K562 (cell line): ENCODE data around the gene AKT1S1. TPM values are rescaled to one million over a fixed set of nuclear protein-coding genes. Genes with fewer than 3 reads are reported as not detected.
A peak's percentile ranks its signal among the peaks of the same experiment; 100 is the strongest.

ENCODE experiments used
- BHLHE40 ChIP-seq: IDR thresholded peaks from 2 replicates; pipeline ENCODE4 v1.6.1; 2011; ENCODE audit warnings: low read length, improper control_type of control experiment
- CBFA2T2 ChIP-seq: fragments of 450-650 bp; conservative IDR thresholded peaks from 2 replicates; pipeline ENCODE4 v1.6.1; 2017; ENCODE audit warnings: mild to moderate bottlenecking
- CBFA2T3 ChIP-seq: fragments of 450-650 bp; IDR thresholded peaks from 2 replicates; pipeline ENCODE4 v1.6.1; 2017
- CBX3 ChIP-seq, 2 experiments: IDR thresholded peaks; 1 replicate in 1 of 2; 2 replicates in 1 of 2; pipeline ENCODE4 v1.6.1; 2012; ENCODE audit warnings: inconsistent platforms in 2 of 2, low read length in 2 of 2, borderline replicate concordance in 1 of 2, control low read depth in 1 of 2
- CTBP1 ChIP-seq: fragments of 450-650 bp; IDR thresholded peaks from 2 replicates; pipeline ENCODE4 v1.6.1; 2016; ENCODE audit warnings: borderline replicate concordance
- CXXC5 ChIP-seq: fragments of 250-450 bp; sonication (Bioruptor Pico); IDR thresholded peaks from 2 replicates; pipeline ENCODE4 v1.8.0; 2022; ENCODE audit warnings: inconsistent platforms, mild to moderate bottlenecking, moderate library complexity
- FOSL1 ChIP-seq: fragments of 200-800 bp; sonication (Bioruptor generic); conservative IDR thresholded peaks from 2 replicates; pipeline ENCODE4 v1.6.1; 2016; ENCODE audit warnings: missing genetic modification characterization, missing compliant biosample characterization
- FOXP1 ChIP-seq: sonication (generic); formaldehyde crosslinking; IDR thresholded peaks from 2 replicates; pipeline ENCODE4 v1.8.0; 2022; ENCODE audit warnings: mild to moderate bottlenecking, missing genetic modification reagents
- GATA2 ChIP-seq: sonication (generic); formaldehyde crosslinking; IDR thresholded peaks from 2 replicates; pipeline ENCODE4 v1.4.0; 2020; ENCODE audit warnings: mild to moderate bottlenecking, missing genetic modification reagents
- GTF2F1 ChIP-seq: IDR thresholded peaks from 2 replicates; pipeline ENCODE4 v1.6.1; 2011; ENCODE audit warnings: low read depth, low read length, improper control_type of control experiment
- HMBOX1 ChIP-seq: sonication (generic); IDR thresholded peaks from 2 replicates; pipeline ENCODE4 v1.6.1; 2016
- MAX ChIP-seq: sonication (generic); formaldehyde crosslinking; IDR thresholded peaks from 2 replicates; pipeline ENCODE4 v1.9.0; 2022; ENCODE audit warnings: mild to moderate bottlenecking, missing genetic modification reagents
- MTA3 ChIP-seq: fragments of 450-650 bp; formaldehyde crosslinking; IDR thresholded peaks from 2 replicates; pipeline ENCODE4 v1.6.1; 2017; ENCODE audit warnings: mild to moderate bottlenecking, borderline replicate concordance
- MXI1 ChIP-seq: IDR thresholded peaks from 2 replicates; pipeline ENCODE4 v1.6.1; 2011; ENCODE audit warnings: low read depth, mild to moderate bottlenecking, improper control_type of control experiment, low read length
- NFE2 ChIP-seq: IDR thresholded peaks from 2 replicates; pipeline ENCODE4 v1.6.1; 2014; ENCODE audit warnings: antibody characterized with exemption, low read depth
- NFIC ChIP-seq: fragments of 450-650 bp; IDR thresholded peaks from 2 replicates; pipeline ENCODE4 v1.6.1; 2017; ENCODE audit warnings: mild to moderate bottlenecking, inconsistent platforms
- POLR2AphosphoS2 ChIP-seq: IDR thresholded peaks from 2 replicates; pipeline ENCODE4 v1.6.1; 2012; ENCODE audit warnings: low read length, improper control_type of control experiment
- RFX1 ChIP-seq: fragments of 450-650 bp; IDR thresholded peaks from 2 replicates; pipeline ENCODE4 v1.6.1; 2016; ENCODE audit warnings: mild to moderate bottlenecking, moderate library complexity
- SMARCE1 ChIP-seq: fragments of 450-650 bp; IDR thresholded peaks from 2 replicates; pipeline ENCODE4 v1.7.1; 2016; ENCODE audit warnings: mild to moderate bottlenecking
- TAF7 ChIP-seq: fragments of 450-650 bp; IDR thresholded peaks from 2 replicates; pipeline ENCODE4 v1.6.1; 2016; ENCODE audit warnings: missing genetic modification characterization, missing compliant biosample characterization
- TEAD4 ChIP-seq, 2 experiments: sonication (generic) in 1 of 2; formaldehyde crosslinking in 1 of 2; IDR thresholded peaks; 2 replicates each; pipeline versions ENCODE4 v1.6.1 to v1.8.0; 2012 to 2022; ENCODE audit warnings: borderline replicate concordance in 1 of 2, inconsistent platforms in 1 of 2, low read length in 1 of 2, mild to moderate bottlenecking in 1 of 2, missing genetic modification reagents in 1 of 2
- TFE3 ChIP-seq: fragments of 450-650 bp; formaldehyde crosslinking; IDR thresholded peaks from 2 replicates; pipeline ENCODE4 v1.4.0; 2020; ENCODE audit warnings: mild to moderate bottlenecking, mixed read lengths
- ZHX1 ChIP-seq: fragments of 150-350 bp; conservative IDR thresholded peaks from 2 replicates; pipeline ENCODE4 v1.6.1; 2014; ENCODE audit warnings: low read length
- ZNF511 ChIP-seq: sonication (generic); formaldehyde crosslinking; IDR thresholded peaks from 2 replicates; pipeline ENCODE4 v1.8.0; 2022; ENCODE audit warnings: mild to moderate bottlenecking, missing genetic modification reagents
- ZNF57 ChIP-seq: fragments of 450-650 bp; formaldehyde crosslinking; IDR thresholded peaks from 2 replicates; pipeline ENCODE4 v1.4.0; 2020; ENCODE audit warnings: mild to moderate bottlenecking, moderate library complexity
- ZNF644 ChIP-seq: fragments of 200-800 bp; sonication (Bioruptor generic); IDR thresholded peaks from 2 replicates; pipeline ENCODE4 v1.6.1; 2016; ENCODE audit warnings: low read depth, missing genetic modification characterization, missing compliant biosample characterization
- polyA plus RNA-seq, 8 experiments: library from polyadenylated mRNA; depleted of rRNA in 4 of 8; stranded (reverse) in 5 of 8; unstranded in 3 of 8; fragments of >200 nt; fragmentation: Nextera tagmentation in 2 of 8; fragmentation: Illumina TruSeq in 1 of 8; extraction: Ambion mirVana in 2 of 8; extraction: Trizol in 1 of 8; gene quantifications; 2 replicates each; pipeline versions ENCODE4 v1.2.1 to v1.2.3, GENCODE V29; 2011 to 2014; ENCODE audit warnings: inconsistent platforms in 1 of 8, missing spikeins in 1 of 8
- total RNA-seq, 7 experiments: library from RNA; depleted of rRNA in 6 of 7; stranded (reverse); fragments of >200 nt in 6 of 7; fragmentation: Illumina TruSeq in 2 of 7; extraction: Trizol in 2 of 7; gene quantifications; 2 replicates each; pipeline versions ENCODE4 v1.2.1 to v1.2.3, GENCODE V29; 2011 to 2021; ENCODE audit warnings: low replicate concordance in 1 of 7

Gene AKT1S1
- total and polyA plus RNA-seq, 9 of the 15 experiments (the other 6 are each of a cell fraction or from before 2014, with no cell fraction given) = 1.2 to 50.3 (median 17.1) TPM

- TF ChIP-seq CXXC5 (CRISPR knock-in tag) (0 out of 2 replicates have a peak, but pooled peaks have one; percentile 19), TFE3 (CRISPR knock-in tag) (no peak), CBX3 (IDR thresholded peaks at IDR 0.05; ENCODE audit: borderline replicate concordance in 1 of 2, low read length in 2 of 2) (no peak), TEAD4 (IDR thresholded peaks at IDR 0.05; ENCODE audit: low read length) (peak; percentile 52; the same call in 1 of the 2 replicates), TEAD4 (CRISPR knock-in tag; IDR thresholded peaks at IDR 0.05; ENCODE audit: borderline replicate concordance) (no peak), ZNF511 (CRISPR knock-in tag) (no peak), SMARCE1 (no peak), CTBP1 (0 out of 2 replicates have a peak, but pooled peaks have one; percentile 10), RFX1 (peak; percentile 91), ZNF644 (no peak), NFIC (0 out of 2 replicates have a peak, but pooled peaks have one; percentile 7), FOXP1 (no peak), MTA3 (0 out of 2 replicates have a peak, but pooled peaks have one; percentile 18), NFE2 (no peak), FOSL1 (tag) (no peak), CBFA2T2 (peak; percentile 65), MAX (CRISPR knock-in tag) (no peak), GATA2 (peak; percentile 37; the same call in 1 of the 2 replicates), CBFA2T3 (peak; percentile 77), MXI1 (0 out of 2 replicates have a peak, but pooled peaks have one; percentile 41), POLR2AphosphoS2 (no peak), ZHX1 (no peak), GTF2F1 (no peak), ZNF57 (CRISPR knock-in tag) (no peak), BHLHE40 (peak; percentile 85), TAF7 (tag) (no peak), HMBOX1 (peak; percentile 54; the same call in 1 of the 2 replicates)
These were observed 57.0 kb downstream of the AKT1S1 start (continued) for GRCh38 chr19:49820125-49820524.
